ENCODE measurements around the gene CLIC4.

CLIC4 gene

GRCh38 chr1:24892188-24893153 is 147.2 kb downstream of the CLIC4 start:
- no peak for DNase-seq (ENCODE audit: extremely low read depth, low read depth)
- no peak overlapping the region for H3K4me3 ChIP-seq (replicated peaks; ENCODE audit: low read depth, low read length)
- TF ChIP-seq, protein P1, sequence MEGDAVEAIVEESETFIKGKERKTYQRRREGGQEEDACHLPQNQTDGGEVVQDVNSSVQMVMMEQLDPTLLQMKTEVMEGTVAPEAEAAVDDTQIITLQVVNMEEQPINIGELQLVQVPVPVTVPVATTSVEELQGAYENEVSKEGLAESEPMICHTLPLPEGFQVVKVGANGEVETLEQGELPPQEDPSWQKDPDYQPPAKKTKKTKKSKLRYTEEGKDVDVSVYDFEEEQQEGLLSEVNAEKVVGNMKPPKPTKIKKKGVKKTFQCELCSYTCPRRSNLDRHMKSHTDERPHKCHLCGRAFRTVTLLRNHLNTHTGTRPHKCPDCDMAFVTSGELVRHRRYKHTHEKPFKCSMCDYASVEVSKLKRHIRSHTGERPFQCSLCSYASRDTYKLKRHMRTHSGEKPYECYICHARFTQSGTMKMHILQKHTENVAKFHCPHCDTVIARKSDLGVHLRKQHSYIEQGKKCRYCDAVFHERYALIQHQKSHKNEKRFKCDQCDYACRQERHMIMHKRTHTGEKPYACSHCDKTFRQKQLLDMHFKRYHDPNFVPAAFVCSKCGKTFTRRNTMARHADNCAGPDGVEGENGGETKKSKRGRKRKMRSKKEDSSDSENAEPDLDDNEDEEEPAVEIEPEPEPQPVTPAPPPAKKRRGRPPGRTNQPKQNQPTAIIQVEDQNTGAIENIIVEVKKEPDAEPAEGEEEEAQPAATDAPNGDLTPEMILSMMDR (IDR thresholded peaks at IDR 0.05; ENCODE audit: low read depth, low read length, missing control alignments), result no peak

- DNase-seq (ENCODE audit: extremely low read depth, low read depth), result no peak
- TF ChIP-seq, protein P1 (IDR thresholded peaks at IDR 0.05; ENCODE audit: low read depth, low read length, missing control alignments), result no peak
Observed at GRCh38 chr1:24893431-24893830, 148.2 kb downstream of the CLIC4 start.

More at GRCh38 chr1:24893431-24893830, 148.2 kb downstream of the CLIC4 start:
- H3K4me3 ChIP-seq (replicated peaks; ENCODE audit: low read depth, low read length), result no peak overlapping the region

All from HFF-Myc (cell line).